HG03095 (cell line): ENCODE data around the gene DCUN1D2.
"Not testable (repeated sequence)": the region's sequence is repeated elsewhere in the genome, so short reads cannot be mapped to it uniquely, and the experiment has no call there.

Source experiments
- ATAC-seq: cut with Tn5 transposase; IDR thresholded peaks from one replicate; pipeline ENCODE4 v1.9.1; 2021; ENCODE audit warnings: moderate library complexity; ENCODE audit not compliant: unreplicated experiment

The DCUN1D2 gene

GRCh38 chr13:113468472-113469201 is 21.9 kb downstream of the DCUN1D2 start:
- no peak for ATAC-seq

- ATAC-seq: no peak
These were observed 22.5 kb downstream of the DCUN1D2 start for GRCh38 chr13:113468029-113468428.

GRCh38 chr13:113466383-113466782 is 24.1 kb downstream of the DCUN1D2 start:
- no peak for ATAC-seq

GRCh38 chr13:113465300-113465699 is 25.2 kb downstream of the DCUN1D2 start:
- ATAC-seq: no peak

- no peak for ATAC-seq
These were observed 26.0 kb downstream of the DCUN1D2 start for GRCh38 chr13:113464476-113464875.

GRCh38 chr13:113461022-113461751 is 29.3 kb downstream of the DCUN1D2 start:
- ATAC-seq: no peak

- ATAC-seq: no peak
These were observed 29.9 kb downstream of the DCUN1D2 start for GRCh38 chr13:113460599-113460998.

GRCh38 chr13:113460064-113460555 is 30.4 kb downstream of the DCUN1D2 start:
- ATAC-seq: no peak

- ATAC-seq: no peak
These were observed 32.1 kb downstream of the DCUN1D2 start for GRCh38 chr13:113458253-113459065.

GRCh38 chr13:113457510-113457909 is 33.0 kb downstream of the DCUN1D2 start:
- ATAC-seq: no peak

- ATAC-seq: no peak
These were observed 34.3 kb downstream of the DCUN1D2 start for GRCh38 chr13:113456116-113456702.

GRCh38 chr13:113455384-113455783 is 35.1 kb downstream of the DCUN1D2 start:
- ATAC-seq: no peak

- no peak for ATAC-seq
These were observed 35.6 kb downstream of the DCUN1D2 start for GRCh38 chr13:113454936-113455335.

GRCh38 chr13:113452942-113453901 is 37.3 kb downstream of the DCUN1D2 start, which contains the start of gene ADPRHL1:
TSS of gene ADPRHL1 (minus strand) at chr13:113453488. CDS start at chr13:113453437, 51 bp downstream.
- ATAC-seq: no peak

- no peak for ATAC-seq
These were observed 38.0 kb downstream of the DCUN1D2 start for GRCh38 chr13:113452466-113452865.

GRCh38 chr13:113451951-113452421 is 38.5 kb downstream of the DCUN1D2 start:
- ATAC-seq: no peak

- ATAC-seq: not testable (repeated sequence)
These were observed 39.5 kb downstream of the DCUN1D2 start for GRCh38 chr13:113450861-113451620.

GRCh38 chr13:113450348-113450744 is 40.2 kb downstream of the DCUN1D2 start:
- ATAC-seq: not testable (repeated sequence)
